Measurements from ENCODE around the gene RUVBL1.

Gene RUVBL1

DNA sequence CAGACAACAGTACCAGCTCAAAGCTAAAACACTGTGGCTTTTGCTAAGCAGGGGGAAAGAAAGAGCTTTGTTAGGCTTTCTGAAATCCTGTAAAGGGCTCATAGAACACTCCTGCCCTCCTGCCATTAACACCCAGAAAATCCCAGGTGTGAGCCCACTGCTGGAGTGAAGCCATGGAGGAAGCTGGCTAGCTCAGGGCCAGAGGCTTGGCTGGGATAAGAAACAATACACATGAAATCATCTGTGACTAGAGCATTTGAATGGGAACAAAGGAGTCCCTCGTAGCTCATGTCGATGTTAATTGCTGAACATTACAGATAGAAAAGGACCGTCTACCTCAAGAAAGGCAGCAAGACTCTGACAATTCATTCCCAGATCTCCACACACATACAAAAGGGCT lies 23.5 kb downstream of the RUVBL1 start:
- DNase-seq (ENCODE audit: low read depth): no peak
- TF ChIP-seq, protein P1, sequence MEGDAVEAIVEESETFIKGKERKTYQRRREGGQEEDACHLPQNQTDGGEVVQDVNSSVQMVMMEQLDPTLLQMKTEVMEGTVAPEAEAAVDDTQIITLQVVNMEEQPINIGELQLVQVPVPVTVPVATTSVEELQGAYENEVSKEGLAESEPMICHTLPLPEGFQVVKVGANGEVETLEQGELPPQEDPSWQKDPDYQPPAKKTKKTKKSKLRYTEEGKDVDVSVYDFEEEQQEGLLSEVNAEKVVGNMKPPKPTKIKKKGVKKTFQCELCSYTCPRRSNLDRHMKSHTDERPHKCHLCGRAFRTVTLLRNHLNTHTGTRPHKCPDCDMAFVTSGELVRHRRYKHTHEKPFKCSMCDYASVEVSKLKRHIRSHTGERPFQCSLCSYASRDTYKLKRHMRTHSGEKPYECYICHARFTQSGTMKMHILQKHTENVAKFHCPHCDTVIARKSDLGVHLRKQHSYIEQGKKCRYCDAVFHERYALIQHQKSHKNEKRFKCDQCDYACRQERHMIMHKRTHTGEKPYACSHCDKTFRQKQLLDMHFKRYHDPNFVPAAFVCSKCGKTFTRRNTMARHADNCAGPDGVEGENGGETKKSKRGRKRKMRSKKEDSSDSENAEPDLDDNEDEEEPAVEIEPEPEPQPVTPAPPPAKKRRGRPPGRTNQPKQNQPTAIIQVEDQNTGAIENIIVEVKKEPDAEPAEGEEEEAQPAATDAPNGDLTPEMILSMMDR (IDR thresholded peaks at IDR 0.05; ENCODE audit: insufficient read depth, low read depth, low read length, missing control alignments): no peak
- H3K4me3 ChIP-seq (ENCODE audit: low read length): no peak overlapping the region

DNA sequence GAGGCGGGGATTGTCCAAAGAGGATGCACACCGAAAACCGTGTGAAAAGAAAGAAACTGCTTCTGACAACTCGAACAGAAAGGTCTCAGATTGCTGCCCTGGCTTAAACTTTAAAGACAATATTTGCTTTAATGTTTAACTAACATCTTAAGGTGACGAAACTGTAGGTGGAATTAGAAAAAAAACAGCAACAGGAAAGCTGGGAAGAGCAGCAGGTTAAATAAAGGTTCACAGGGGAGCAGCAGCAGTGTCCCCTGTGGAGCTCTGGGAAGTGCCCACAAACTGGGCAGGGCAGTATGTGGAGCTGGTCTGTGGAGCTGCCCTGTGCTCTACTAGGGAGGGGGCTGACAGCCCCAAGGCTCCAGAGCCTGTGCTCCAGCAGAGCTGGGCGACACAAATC lies 25.4 kb downstream of the RUVBL1 start:
- TF ChIP-seq, protein P1 (IDR thresholded peaks at IDR 0.05; ENCODE audit: insufficient read depth, low read depth, low read length, missing control alignments): no peak
- no peak for DNase-seq (ENCODE audit: low read depth)
- no peak overlapping the region for H3K4me3 ChIP-seq (ENCODE audit: low read length)

- no peak overlapping the region for H3K4me3 ChIP-seq (ENCODE audit: low read length)
- TF ChIP-seq, protein P1 (IDR thresholded peaks at IDR 0.05; ENCODE audit: insufficient read depth, low read depth, low read length, missing control alignments): peak; percentile 97
- peak; percentile 97 for DNase-seq (ENCODE audit: low read depth)
These were observed 28.3 kb downstream of the RUVBL1 start for GRCh38 chr3:128095222-128095703.

GRCh38 chr3:128094295-128095151 lies 29.1 kb downstream of the RUVBL1 start:
- H3K4me3 ChIP-seq (ENCODE audit: low read length): no peak overlapping the region
- peak; percentile 40 for DNase-seq (ENCODE audit: low read depth)
- TF ChIP-seq, protein P1 (IDR thresholded peaks at IDR 0.05; ENCODE audit: insufficient read depth, low read depth, low read length, missing control alignments): no peak

DNA sequence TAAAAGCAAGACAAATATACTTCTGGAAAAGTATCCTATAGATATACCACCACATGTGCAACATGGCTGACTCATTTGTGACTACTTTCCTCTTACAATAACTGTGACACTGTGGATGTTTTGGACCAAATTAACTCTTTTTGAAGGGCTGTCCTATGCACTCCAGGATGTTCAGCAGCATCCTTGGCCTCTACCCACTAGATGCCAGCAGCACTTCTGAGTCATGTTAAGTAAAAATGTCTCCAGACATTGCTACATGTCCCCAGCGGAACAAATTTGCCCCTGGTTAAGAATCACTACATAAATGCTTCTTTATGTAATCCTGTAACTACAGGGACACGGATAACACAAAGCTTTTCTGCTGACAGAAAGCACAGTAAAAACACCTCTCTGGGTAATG lies 32.0 kb downstream of the RUVBL1 start:
- TF ChIP-seq, protein P1 (IDR thresholded peaks at IDR 0.05; ENCODE audit: insufficient read depth, low read depth, low read length, missing control alignments): no peak
- DNase-seq (ENCODE audit: low read depth): no peak
- no peak overlapping the region for H3K4me3 ChIP-seq (ENCODE audit: low read length)

GRCh38 chr3:128089135-128089534 lies 34.5 kb downstream of the RUVBL1 start:
- DNase-seq (ENCODE audit: low read depth): no peak
- TF ChIP-seq, protein P1 (IDR thresholded peaks at IDR 0.05; ENCODE audit: insufficient read depth, low read depth, low read length, missing control alignments): no peak
- no peak overlapping the region for H3K4me3 ChIP-seq (ENCODE audit: low read length)

DNA sequence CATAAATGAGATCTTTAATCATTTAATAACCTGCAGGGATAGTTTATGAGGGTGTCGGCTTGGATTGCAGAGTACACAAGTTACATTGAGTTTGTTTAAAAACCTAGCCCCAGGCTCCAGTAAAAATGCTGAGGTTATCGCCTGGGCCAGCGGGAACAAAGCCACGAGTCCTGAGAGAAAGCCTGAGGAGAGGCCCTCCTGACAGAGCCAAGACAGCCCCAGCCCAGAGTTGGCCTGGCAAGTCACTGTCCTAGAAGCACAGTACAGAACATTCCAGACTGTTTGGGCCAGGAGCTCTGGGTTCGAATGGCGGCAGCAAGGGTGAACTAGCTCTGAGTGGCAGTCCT lies 39.0 kb downstream of the RUVBL1 start:
- TF ChIP-seq, protein P1 (IDR thresholded peaks at IDR 0.05; ENCODE audit: insufficient read depth, low read depth, low read length, missing control alignments): no peak
- DNase-seq (ENCODE audit: low read depth): no peak
- no peak overlapping the region for H3K4me3 ChIP-seq (ENCODE audit: low read length)

All from epithelial cell of esophagus (primary cell).